ENCODE results near the gene NELL1.
"Not testable (repeated sequence)": the region's sequence is repeated elsewhere in the genome, so short reads cannot be mapped to it uniquely, and the experiment has no call there.

Gene NELL1

GRCh38 chr11:20861322-20861721, 191.9 kb downstream of the NELL1 start:
- H3K4me3 ChIP-seq (ENCODE audit: low read length): no peak overlapping the region
- no peak for DNase-seq (ENCODE audit: low read depth)
- no peak for TF ChIP-seq CTCF (conservative IDR thresholded peaks at IDR 0.05; ENCODE audit: low read depth, low read length)

- not testable (repeated sequence) for H3K4me3 ChIP-seq (ENCODE audit: low read length); DNase-seq (ENCODE audit: low read depth)
Measured at GRCh38 chr11:20862263-20862662, 192.9 kb downstream of the NELL1 start.

GRCh38 chr11:20864628-20865027, 195.2 kb downstream of the NELL1 start:
- DNase-seq (ENCODE audit: low read depth): no peak
- TF ChIP-seq CTCF (conservative IDR thresholded peaks at IDR 0.05; ENCODE audit: low read depth, low read length): no peak

GRCh38 chr11:20865161-20865560, 195.8 kb downstream of the NELL1 start:
- no peak for DNase-seq (ENCODE audit: low read depth)
- H3K4me3 ChIP-seq (ENCODE audit: low read length): no peak overlapping the region

More at GRCh38 chr11:20864628-20865027, 195.2 kb downstream of the NELL1 start:
- H3K4me3 ChIP-seq (ENCODE audit: low read length): no peak overlapping the region

GRCh38 chr11:20869123-20869522, 199.7 kb downstream of the NELL1 start:
- H3K4me3 ChIP-seq (ENCODE audit: low read length): no peak overlapping the region
- DNase-seq (ENCODE audit: low read depth): no peak
- TF ChIP-seq CTCF (conservative IDR thresholded peaks at IDR 0.05; ENCODE audit: low read depth, low read length): no peak

More at GRCh38 chr11:20865161-20865560, 195.8 kb downstream of the NELL1 start:
- no peak for TF ChIP-seq CTCF (conservative IDR thresholded peaks at IDR 0.05; ENCODE audit: low read depth, low read length)

- TF ChIP-seq CTCF (conservative IDR thresholded peaks at IDR 0.05; ENCODE audit: low read depth, low read length): no peak
- no peak for DNase-seq (ENCODE audit: low read depth)
- no peak overlapping the region for H3K4me3 ChIP-seq (ENCODE audit: low read length)
Measured at GRCh38 chr11:20873054-20873453, 203.7 kb downstream of the NELL1 start.

GRCh38 chr11:20874358-20874757, 205.0 kb downstream of the NELL1 start:
- no peak for DNase-seq (ENCODE audit: low read depth)
- TF ChIP-seq CTCF (conservative IDR thresholded peaks at IDR 0.05; ENCODE audit: low read depth, low read length): no peak
- H3K4me3 ChIP-seq (ENCODE audit: low read length): no peak overlapping the region

GRCh38 chr11:20875889-20876288, 206.5 kb downstream of the NELL1 start:
- no peak overlapping the region for H3K4me3 ChIP-seq (ENCODE audit: low read length)
- no peak for DNase-seq (ENCODE audit: low read depth)
- TF ChIP-seq CTCF (conservative IDR thresholded peaks at IDR 0.05; ENCODE audit: low read depth, low read length): no peak

Data from retinal pigment epithelial cell (primary cell).